GM19238 (cell line): Measurements from ENCODE around the gene PIP4K2C.

ENCODE experiments used
- DNase-seq: peaks from one replicate; pipeline ENCODE4 v3.0.0; 2011; ENCODE audit warnings: low spot score; ENCODE audit not compliant: insufficient read length

The PIP4K2C gene

DNA sequence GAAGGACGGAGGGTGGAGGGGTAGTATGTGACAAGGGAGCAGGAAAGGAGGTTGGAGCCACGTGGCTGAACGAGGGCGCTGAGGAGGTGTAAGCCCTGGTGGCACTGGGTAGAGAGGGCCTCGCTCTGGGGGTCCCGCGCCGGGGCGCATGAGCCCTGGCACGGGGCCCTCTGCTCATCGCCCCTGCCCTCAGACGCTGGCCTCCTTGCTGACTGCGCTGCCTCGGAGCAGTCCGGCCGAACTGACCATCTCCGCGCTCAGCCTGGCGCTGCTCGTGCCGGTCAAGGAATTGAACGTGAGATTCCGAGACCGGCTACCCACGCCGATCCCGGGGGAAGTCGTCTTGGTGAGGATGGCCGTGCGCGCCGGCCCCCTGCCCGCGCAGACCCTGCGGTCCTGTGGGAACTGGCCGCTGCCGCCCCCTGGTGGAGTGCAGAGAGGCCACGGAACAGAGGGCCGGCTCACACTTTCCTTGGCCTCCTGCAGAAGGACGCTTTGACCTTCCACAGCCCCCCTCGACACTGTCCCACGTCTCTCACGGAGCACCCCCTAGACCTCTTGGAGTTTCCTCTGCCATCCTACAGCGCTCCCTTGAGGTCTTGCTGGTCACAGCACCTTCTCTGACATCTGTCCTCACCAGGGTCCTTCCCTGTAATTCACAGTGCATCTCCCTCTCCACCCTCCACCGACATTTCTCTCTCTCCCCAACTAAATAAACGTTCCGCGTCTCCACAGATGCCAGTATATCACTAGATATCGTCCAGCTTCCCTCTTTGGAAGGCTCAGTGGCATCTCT is 30.7 kb downstream of the PIP4K2C start:
- peak; percentile 66 for DNase-seq

DNA sequence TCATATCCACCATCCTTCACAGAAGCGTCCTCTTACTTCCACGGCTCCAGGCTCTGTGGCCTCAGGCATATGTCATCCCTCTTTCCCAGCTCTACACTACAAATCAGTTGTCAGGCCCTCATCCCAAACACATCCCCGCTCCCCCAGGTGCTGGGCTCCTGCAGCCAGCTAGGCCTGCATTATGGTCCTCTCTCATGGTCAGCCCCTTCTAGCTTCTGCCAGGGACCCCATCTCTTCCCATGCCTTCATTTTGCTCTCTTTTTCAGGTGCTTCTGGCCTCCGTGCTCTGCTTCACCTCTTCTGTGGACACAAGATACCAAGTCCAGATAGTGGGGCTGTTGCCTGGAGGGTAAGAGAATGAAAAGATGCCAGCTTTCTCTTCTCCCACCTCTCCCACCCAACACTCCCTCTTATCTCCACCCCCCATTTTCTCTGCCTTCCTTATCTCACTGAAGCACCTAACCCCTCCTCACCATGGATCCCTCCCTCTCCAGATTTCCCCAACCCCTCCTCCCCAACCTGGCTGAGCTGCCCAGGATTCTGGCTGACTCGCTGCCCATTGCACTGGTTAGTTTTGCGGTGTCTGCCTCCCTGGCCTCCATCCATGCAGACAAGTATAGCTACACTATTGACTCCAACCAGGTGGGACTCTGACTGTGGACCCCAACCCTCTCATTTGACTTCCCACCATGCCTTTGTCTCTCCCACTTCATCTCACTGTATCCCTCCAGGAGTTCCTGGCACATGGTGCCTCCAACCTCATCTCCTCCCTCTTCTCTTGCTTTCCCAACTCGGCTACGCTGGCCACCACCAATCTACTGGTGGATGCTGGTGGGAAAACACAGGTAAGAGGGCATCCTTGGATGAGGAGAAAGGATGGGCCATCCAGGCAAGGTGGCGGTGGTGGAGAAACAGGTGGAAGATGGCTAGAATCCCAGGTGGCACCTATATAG is 31.6 kb downstream of the PIP4K2C start:
- no peak for DNase-seq

DNA sequence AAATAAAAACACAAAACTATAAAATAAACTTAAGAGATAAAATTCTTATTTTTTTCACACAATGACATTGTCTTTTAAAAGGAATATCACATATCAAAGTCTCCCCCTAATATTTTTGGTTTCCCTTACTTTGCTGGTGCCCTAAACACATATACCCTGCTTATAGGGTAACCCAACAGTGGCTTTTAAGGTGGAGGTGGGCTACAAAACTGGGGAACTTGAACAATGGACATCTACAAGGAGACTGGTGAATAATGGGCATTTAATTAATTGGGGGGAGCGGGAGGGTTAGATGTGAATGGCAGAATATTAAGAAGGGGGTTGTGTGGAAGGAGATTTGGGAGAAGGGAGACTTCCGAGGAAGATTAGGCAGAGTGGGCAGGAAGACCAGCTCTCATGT is 32.4 kb downstream of the PIP4K2C start:
- no peak for DNase-seq

DNA sequence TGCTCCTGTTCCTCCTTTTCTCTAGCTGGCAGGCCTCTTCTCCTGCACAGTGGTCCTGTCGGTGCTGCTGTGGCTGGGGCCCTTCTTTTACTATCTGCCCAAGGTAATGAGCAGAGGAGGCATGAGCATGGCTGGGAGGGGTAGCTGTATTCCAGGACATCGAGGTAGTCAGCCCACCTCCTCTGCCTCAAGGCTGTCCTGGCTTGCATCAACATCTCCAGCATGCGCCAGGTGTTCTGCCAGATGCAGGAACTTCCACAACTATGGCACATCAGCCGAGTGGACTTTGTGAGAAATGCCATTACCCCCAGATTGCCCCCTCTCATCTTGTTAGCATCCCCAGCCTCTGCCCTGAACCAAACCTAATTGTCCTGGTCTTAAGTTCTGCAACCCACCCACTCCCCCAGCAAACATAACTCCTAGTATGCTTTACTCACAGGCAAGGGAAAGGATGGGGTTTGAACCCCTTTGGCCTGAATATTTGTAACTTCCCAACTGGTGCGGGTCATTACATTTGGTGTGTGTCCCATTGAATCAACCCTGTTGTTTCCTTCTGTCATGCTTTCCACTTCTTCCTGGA is 32.9 kb downstream of the PIP4K2C start:
- DNase-seq = no peak

DNA sequence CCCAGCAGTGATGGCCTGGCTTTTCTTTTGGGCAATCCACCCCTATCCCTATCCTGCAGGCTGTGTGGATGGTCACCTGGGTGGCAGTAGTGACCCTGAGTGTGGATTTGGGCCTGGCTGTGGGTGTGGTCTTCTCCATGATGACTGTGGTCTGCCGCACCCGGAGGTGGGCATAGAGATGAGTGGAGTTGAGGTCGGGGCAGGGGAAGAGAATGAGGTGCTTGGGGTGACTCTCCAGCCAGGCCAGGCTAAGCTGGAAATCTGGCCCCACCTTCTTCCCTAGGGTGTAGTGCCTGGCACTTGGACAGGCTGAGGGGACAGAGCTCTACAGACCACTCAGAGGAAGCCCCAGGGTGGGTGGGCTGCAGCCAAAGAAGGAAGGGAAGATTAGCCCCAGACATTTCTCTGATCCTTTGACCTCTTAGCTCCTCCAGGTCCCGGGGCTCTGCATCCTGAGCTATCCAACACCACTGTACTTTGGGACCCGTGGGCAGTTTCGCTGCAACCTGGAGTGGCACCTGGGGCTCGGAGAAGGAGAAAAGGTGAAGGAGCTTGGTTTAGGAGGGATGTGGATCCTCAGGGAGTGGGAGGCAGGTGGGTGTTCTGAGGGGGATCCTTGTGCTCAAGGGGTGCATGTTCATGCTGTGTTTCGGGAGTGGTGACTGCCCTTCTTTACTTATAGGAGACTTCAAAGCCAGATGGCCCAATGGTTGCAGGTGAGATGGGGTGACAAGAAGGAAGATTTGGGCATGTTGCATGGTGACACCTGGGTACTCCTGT is 33.6 kb downstream of the PIP4K2C start:
- DNase-seq = no peak

DNA sequence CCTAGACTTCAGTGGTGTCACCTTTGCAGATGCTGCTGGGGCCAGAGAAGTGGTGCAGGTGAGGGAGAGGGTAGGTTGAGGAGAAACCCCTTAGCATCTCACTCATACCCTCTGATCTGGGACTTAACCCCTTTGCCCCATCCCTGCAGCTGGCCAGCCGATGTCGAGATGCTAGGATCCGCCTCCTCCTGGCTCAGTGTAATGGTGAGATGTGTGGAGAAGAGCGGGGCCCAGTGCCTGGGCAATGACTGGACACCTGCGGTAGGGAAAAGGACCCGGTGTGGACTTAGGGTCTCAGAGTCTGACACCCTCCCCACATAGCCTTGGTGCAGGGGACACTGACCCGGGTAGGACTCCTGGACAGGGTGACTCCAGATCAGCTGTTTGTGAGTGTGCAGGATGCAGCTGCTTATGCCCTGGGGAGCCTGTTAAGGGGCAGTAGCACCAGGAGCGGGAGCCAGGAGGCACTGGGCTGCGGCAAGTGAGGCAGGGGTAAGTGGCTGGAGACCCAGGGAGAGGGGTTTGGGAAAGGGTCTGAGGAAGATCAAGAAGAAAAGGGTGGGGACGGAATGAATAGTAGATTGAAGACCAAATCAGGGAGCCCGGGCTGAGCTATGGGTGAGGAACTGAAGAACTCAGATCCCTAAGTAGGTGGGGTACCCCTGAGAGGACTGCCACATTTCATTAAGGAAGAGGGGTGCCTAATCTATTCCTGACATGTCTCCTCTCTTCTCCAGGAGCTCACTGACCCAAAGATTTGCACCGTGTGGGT is 34.5 kb downstream of the PIP4K2C start:
- DNase-seq = no peak

DNA sequence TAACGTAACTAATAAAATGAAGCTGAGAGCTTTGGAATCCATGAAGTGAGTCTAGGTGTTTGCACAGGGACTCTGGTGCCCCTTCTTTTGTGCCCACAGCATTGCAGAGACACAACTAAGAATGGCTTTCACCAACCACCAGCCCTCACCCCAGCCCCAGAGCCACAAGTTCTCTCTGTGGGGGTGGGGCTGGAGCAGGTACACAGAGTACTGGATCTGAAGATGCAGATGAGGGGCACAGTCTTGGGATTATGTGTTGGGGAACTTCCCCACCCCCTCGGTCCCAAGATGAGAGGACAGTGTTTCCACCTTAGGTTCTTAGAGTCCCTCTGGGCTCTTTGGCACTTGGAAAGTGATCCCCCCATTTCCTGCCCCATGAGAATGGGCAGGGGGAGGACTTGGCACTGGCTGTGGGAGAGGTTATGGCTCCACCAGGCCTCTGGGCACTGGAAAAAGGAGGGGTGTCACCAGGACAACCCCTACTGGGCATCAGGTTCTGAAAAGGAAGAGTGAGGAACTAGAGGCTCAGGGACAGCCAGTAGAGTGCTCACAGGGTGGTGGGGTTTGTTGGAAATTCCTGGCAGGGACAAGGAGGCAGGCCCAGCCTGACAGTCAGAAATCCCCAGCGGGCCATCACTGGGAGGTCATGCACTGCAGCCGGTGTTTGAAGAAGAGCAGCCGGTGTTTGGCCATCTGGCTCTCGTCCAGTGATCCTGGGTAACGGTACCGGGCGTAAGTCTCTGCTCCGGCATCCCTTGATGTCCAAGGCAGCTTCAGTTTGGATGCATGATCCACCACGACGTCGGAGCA is 35.3 kb downstream of the PIP4K2C start:
- no peak for DNase-seq

DNA sequence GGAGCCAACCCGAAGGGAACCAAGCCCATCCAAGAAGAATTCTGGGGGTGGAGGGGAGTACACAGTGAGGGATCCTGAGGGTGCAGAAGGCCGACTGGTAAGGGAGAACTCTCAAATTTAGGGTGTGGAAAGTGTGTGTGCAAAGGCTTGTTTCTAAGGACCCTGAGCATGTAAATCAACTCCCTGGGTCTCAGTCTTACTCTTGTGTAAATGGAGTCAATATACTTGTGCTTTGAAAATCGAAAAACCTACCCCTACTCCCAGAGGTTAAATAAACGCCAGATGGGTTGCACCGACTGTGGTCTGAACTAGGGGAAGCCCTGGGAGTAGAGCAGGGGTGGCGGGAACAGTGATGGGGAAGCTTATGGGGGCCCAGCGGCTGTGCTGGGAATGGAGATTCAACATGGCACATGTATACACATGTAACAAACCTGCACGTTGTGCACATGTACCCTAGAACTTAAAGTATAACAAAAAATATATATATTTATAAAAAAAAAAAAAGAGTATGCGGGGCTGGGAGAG is 36.0 kb downstream of the PIP4K2C start:
- no peak for DNase-seq

DNA sequence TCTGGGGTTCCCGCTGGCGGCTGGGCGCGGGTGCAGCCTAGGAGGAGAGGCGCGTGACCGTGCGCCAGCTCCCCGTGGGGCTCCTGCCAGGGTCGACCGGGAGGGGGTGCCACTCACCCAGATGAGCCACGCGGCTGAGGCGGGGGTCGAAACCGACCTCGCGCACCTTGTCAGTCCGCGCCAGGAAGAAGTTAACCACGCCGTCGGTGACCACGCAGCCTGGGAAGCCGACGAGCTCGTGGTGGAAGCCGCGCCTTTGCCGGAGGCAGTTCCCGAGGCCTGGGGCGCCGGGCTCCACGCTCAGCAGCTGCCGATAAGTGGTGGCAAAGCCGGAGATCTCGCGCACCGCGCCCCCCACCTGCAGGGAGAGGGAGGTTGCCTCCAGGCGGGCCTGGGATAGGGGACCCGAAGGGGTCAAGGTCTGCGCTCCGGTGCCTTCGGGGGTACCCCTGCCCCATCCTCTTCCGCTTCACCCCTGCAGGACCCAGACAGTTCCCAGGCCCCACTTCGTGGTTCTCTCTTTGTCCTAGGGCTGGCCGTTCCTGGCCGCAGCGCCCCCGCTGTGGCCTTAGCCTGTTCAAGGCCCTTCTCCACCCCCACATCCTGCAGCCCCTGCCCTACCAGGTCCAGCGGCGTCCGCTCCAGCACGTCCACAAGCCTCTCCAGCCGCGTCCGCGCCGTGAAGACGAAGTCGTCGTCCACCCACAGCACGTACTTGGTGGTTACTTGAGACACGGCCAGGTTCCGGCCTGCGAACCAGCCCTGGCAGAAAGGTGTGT is 36.7 kb downstream of the PIP4K2C start:
- DNase-seq = no peak

DNA sequence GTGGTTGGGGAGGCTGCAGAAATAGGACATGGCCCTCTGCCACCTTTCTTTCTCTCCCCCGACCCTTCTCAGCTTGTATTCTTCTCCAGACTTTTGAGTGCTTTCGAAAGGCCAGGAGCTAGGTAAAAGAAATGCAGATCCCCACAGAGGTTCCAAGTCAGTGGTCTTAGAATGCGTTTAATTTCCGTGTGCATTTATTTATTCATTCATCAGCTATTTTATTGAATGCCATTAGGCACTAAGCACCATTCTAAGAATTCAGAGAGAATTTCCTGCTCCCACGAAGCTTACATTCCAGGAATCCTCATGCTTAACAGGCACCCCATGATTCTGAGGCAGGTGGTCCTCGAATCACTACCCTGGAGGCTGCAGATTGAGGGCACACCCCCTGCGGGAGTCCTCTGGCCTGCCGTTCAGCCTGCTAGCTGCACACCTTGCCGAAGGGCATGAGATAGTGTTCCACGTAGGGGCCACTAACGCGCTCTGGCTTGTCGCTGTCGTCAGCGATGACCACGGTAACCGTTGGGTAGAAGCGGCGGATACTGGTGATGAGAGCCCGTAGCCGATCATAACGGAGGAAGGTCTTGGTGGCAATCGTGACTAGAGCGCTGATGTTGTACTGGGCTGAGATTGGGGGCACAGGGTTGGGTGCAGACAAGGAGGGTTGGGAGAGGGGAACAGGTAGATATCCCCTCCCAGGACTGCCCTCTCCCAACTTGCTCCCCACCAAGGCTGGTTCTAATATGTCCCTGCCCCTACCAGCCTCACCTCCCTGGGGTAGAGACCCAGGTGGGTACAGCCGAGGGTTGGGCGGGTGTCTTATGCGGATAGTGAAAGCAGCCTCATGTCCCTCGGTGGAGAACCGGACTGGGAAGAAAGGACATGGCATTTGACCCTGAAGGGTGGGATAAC is 37.5 kb downstream of the PIP4K2C start:
- DNase-seq = no peak

DNA sequence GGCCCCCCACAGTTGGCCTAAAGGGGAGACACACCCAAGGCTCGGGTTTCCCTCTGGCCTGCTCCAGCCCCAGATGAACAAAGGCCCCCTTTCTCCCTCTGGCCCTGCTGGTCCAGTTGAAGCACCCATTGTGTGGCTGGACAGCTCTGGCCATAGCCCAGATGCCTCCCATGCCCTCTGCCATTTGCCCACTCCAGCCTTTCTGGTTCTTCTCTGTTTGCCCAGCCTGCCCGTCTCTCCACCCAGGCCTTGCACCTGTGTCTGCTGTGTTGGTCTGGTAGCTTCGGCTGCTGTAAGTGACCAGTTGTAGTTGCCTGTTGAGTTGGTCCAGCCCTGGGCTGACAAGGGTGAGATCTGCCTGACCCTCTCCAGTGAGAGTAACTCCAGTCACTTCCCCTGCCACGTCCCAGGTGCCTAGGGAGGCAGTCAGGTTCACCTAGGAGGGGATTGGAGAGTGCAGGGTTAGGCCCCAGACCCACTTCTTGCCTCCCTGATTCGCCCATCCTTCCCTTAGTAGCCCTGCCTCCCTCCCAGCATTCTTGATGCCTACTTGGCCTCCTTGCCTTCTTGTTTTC is 39.0 kb downstream of the PIP4K2C start:
- no peak for DNase-seq

DNA sequence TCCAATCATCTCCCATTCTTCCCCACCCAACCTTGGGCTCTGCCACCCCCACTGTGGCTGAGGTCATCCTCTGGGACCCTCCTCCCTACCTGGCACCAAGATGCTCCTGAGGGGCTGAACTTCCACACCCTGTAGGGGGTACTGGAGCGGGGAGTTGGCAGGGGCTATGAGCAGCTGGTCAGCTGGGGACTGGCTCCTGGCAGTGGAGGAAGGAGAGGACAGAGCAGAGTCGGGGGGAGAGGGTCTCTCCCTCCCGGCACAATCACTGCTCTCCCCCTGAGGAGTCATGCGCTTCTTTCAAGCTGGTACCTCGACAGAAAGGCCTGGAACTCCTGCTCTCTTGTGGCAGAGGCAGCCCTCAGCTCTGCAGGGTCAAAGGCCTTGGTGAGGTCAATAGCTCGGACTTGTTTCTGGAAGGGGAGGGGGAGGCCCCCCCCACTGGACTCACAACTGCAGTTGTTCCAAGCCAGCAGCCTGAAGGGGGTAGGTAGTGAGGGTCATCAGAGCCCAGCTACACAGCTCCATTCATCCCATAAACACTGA is 40.0 kb downstream of the PIP4K2C start:
- no peak for DNase-seq

DNA sequence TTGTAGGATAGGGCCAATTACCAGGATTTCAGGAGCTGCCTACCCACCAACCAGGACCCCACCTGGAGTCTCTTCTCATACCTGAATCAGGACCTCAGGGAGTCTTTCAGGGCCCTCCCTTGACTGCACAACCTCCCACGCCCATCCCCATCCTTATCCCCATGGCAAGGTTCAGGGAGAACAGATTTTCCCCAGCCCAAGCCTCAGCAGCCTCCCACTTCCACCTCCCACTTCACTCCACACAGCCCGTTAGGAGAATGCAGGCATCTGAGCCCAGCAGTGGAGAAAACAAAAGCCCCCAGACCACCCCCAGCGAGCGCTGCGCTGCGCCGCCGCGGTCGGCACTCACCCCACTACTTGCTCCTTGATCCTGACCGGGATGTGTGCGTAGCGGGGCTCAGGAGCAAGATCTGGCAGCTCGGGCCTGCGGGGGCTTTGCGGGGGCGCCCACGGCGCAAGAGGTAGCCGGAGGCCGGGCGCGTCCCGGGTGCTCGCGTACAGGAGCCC is 40.6 kb downstream of the PIP4K2C start:
- DNase-seq = no peak

DNA sequence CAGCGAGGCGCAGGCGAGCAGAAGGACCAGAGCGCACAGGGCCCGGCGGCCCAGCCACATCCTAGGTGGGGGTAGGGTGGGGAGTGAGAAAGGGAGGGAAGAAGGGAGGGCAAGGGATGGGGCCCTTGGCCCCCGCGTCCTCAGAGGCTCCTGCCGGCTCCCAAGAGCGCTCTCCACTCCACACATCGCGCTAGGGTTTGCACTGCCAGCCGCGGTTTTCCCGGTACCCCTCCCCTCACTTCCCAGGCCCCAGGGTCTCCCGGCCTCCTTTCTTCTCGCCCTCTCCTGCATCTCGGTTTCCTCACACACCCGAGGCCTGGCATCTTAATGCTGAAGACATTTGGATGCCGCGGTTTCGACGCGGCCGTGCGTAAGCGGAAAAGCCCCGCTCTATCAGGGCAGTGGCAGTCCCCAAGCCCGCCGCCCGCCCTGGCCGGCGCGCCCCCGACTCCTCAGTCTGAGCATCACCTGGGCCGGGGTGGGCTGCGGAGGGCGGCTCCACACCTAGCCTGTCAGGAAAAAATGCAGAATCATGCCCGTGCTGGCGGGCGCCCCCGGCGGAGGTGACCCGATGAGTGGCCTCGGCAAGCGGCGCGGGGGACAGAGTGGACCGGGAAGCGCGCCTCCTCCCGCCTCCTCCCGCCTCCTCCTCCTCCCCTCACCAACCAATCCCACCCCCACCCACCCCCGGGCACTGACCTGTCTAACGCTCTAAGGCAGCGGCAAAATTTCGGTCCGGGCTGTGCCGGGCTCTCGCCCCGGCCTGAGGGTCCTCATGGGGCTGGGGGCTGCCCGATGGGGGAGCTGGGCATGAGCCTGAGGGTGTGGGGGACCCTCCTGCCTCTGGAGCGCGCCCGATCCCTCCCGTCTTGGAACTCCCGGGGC is 41.3 kb downstream of the PIP4K2C start:
- DNase-seq = no peak

DNA sequence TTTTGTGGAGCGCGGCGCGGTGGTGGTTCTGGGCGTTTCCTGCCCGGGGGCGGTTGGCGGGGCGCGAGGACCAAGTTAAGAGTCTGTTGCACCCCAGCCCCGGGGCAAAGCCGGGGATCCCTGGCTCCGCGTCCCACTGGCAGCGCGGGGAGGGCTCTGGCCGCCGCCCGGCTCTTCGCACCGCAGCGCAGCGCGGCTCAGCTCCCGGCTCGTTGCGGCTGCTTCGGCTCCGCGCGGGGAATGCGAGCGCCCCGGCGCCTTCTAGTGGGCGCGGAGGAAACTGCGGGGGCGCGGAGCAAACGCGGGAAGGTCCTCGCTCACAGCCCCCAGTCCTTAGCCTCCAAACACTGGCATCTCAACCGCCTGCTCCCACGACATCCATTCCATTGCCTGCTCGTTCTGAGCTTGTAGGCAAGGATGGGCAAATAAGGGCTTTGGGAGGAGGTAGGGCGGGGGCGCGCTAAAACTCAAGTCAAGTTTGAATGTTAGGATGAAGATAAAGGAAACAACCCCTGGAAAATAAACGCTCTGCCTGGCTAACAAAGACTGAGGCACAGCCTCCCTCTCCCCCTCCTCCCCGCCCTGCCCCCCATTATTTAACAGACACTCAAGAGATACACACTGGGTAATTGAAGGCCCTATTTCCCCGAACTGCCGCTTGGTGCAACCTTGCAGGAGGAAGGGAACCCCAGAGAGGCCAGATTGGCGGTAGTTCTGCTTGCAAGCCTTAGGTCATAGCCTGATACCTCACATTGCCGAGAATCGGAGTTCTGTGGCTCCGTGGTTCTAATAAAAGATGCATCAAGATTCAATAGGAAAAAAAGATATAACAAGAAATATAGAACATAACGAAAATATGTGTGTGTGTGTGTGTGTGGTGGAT is 42.2 kb downstream of the PIP4K2C start, which contains the start of gene B4GALNT1:
B4GALNT1 (minus strand) TSS at position 244 of the 883 bp plus-strand sequence. CDS start 1,069 bp downstream, outside the sequence.
- peak; percentile 76 for DNase-seq
